NOMO-1 treated with dmso at 0.1 percent for 144 hours (cell line): ENCODE measurements around the gene DYRK2.
A peak's percentile ranks its signal among the peaks of the same experiment; 100 is the strongest.

Experiments
- DNase-seq: peaks from one replicate; lab custom pipeline; 2025; ENCODE audit not compliant: unreplicated experiment; lab: John Stamatoyannopoulos, UW

Gene DYRK2

DNA sequence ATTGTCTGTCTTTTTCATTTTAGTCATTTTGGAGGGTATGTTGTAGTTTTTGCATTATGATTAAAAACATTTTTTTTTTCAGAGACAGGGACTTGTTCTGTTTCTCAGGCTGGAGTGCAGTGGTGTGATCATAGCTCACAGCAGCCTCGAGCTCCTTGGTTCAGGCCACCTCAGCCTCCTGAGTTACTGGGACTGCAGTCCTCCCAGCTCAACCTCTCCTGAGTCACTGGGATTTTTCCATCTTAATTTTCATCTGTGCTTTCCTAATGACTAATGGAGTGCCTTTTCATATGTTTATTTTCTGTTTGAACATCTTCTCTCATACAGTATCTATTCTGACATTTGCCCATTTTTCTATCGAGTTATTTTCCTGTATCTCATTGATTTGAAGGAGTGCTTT lies 52.6 kb downstream of the DYRK2 start:
- DNase-seq, result no peak

DNA sequence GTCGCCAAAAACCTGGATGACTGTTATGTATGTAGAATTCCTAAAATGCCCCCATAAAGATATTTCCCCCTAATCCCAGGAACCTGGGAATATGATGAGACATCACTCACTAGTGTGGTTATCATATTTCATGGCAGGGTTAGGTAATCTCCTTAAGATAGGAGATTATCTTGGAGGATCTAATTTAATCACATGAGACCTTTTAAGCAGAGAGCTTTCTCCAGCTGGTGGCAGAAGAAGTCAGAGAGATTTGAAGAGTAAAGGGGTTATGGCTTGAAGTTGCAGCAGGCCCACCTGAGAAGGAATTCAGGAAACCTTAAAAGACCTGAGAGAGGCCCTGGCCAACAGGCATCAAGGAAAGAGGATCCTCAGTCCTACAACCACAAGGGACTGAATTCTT lies 53.6 kb downstream of the DYRK2 start:
- DNase-seq, result no peak

DNA sequence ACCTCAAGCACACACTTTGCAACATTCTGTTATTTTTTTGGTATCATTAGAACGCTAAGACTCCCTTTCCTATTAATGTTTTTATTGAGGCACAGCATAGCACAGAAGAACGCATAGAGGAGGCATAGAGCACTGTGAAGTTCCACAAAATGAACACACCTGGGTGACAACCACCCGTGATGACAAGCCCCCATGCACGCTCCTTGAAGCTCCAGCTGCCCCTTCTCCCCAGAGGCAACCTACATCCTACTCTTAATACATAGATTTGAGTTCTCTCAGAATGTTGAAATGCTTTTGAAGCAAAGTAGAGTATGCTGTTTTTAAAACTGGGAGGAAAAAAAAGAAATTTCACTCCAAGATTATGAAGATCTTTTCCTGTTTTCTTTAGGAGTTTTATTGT lies 55.5 kb downstream of the DYRK2 start:
- DNase-seq, result no peak

DNA sequence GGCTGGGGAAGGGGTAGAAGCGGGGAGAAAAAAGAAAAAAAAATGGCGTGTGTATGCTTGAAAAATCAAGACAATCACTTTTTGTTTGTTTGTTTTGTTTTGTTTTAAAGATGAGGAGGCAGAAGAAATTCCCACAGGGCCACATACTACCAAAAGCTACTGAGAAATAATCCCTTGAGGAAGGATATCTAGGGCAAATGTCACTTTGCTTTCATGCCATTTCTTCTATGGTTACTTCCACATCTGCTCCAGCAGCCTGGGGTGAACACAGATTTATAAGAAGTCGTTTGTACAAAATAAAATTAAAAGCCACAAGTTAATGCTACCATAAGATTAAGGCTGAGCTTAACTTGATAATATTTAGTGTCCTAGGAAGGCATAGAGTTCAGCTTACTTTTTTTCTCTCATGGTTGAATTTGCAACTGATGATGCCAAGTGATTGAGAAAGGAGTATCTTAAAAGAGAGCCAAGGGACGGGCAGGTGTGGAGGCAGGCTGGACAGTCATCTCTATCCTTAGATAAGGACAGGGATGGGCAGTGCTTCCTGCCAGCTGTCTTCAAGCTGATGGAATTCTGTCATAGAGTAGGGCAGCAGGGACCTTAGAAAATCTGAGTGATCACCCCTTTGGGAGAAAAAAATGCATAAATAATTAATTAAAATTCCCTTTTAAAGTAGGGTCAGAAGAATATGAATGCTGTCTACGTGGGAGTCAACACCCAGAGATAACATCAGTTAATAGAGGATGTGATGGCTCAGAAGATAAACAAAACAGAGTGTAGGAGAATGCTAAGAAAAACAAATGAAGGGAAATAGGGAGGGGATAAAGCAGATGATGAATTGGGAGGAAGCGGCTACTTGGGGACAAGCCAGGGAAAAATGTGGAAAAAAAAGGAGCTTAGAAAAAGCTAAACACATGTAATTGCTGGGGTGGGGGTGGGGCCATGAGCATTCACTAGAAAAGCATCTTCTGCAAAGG lies 57.1 kb downstream of the DYRK2 start:
- no peak for DNase-seq

DNA sequence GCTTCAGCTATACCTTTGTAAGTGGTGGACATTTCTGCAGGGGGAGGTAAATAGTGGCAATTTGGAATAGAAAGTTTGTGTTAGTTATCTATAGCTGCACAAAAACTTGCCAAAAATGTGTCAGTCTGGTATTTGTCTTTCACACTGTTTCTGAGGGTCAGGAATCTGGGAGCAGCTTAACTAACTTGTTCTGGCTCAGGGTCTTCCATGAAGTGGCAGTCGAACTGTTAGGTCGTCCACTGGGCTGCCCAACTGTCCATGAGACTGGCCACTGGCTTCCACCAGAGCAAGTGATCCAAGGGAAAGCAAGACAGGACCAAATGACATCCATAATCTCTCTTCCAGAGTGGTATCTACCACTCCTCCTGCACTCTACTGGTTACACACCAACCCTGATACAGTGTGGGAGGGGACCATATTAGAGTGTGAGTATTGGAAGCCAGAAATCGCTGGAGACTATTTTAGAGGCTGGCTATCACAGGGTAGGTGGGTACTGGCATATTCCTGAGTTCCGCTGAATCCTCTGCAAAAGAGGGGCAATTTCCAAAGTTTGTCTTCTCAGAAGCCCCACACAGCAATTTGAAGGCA lies 60.9 kb downstream of the DYRK2 start:
- no peak for DNase-seq

DNA sequence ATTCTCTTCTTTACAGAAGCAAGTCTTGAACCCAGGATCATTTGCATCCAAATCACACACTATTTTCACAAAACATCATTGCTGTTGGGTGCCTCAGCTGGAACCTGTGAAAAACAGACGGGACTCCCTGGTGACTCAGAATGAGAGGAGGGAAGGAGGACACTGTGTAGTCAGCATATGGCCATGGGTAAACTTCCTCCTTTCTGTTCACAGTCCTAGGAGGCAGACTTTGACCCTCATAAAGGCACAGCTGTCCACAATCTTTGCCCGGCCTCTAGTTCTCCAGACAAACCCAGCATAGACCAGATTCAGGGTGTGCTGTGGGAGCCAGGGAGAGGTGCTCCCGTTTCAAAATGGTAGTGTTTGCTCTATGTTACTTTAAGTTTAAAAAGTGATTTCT lies 62.0 kb downstream of the DYRK2 start:
- peak; percentile 62 for DNase-seq

DNA sequence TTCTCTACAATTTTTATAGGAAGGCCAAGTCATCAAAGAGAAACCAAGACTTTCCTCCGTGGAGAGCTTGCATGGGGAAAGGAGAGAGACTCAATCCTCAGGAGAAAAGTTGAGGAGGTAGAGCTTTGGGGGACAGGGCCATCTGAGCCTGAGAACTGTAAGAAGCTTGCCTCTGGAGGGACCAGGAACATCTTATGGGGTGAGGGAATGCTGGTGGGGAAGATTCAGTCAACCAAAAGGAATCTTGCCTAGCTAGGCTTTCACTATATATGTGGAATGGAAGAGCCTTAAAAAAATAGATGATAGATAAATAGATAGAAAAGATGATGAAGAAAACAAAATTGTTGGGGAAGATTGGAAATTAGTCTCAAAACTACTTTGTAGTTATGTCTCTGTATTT lies 63.5 kb downstream of the DYRK2 start:
- no peak for DNase-seq

DNA sequence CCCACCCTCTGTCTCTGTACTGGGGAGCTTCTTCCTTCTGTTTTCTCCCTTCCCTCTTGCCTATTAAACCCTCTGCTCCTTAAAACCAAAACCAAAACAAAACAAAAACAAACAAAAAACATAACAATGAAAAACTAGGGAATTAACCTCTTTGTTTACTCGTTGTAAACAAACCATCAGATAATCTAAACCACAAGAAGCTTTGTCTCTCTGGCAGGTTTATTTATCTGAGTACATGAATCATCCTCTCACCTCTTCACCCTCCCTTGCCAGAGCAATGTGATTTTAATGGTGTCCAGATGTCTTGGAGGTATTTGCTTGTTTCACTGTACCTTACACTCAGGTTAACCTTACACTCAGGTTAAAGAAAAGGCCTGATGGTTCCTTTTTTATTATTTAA lies 66.1 kb downstream of the DYRK2 start:
- DNase-seq, result no peak
